ENCODE measurements around the gene PDCD4. TPM values are rescaled to one million over a fixed set of nuclear protein-coding genes. Genes with fewer than 3 reads are reported as not detected.

PDCD4 gene
- total and polyA plus RNA-seq, 2 of the 13 experiments (the other 11 are each of a cell fraction or from before 2014, with no cell fraction given): 22.8 to 56.2 TPM

DNA sequence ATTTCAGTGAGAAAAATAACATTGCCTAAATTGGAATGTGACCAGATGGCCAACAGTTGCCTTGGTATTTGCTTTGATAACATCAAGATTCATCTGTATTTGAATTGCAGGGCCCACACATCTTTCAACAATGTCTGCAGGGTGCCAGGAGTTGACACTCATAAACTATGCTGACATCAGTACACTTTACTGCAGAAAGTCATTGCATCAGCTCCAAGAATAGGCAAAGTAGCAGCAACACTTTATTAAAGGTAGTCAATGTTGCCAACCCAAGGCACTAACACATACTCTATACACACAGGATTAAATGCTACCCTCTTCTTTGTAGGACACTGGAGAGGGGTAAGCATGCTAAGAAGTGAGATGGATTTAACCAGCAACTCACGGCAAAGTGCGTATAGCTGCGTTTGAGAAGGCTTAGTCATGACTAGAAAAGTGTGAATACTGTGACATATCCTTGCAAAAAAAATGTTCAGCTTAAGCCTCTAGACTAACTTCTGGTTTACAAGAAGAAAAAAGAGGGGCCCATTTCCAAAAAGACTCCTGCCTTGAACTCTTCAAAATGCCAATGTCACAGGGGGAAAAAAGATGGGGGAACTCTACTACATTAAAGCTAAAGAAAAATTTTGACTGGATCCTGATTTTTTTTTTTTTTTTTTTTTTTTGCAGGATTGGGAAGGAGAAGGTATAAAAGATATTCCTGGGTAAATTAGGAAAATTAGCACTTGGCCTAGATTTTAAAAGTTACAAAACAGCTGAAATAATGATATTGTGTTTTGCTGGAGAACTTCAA, 45.0 kb downstream of the PDCD4 start:
- Histone ChIP-seq H3K9ac (ENCODE audit: insufficient read depth, low read depth, low read length) (no peak overlapping the region), H3K27ac (ENCODE audit: extremely low read length, insufficient read depth, low read length) (no peak overlapping the region), H2AFZ (ENCODE audit: low read length) (no peak overlapping the region), H3K9me3 (ENCODE audit: low read length) (no peaks in the 10 kb centered on the region), H3K4me1 (ENCODE audit: insufficient read depth, low read length) (peaks cover 32% of the 10 kb centered on the region), H3K79me2 (ENCODE audit: insufficient read depth, low read length) (peaks cover 25% of the 10 kb centered on the region), H3K36me3 (replicated peaks in 1 of 2; ENCODE audit: control insufficient read depth in 1 of 2, insufficient read depth in 2 of 2, low read length in 2 of 2) (no peaks in the 10 kb centered on the region), H3K4me3 (replicated peaks in 1 of 3; ENCODE audit: insufficient read depth in 1 of 3, low read depth in 2 of 3, low read length in 3 of 3) (no peak overlapping the region), H3K4me2 (ENCODE audit: low read depth, low read length) (no peak overlapping the region), H4K20me1 (ENCODE audit: insufficient read depth, low read length) (no peaks in the 10 kb centered on the region), H3K27me3 (ENCODE audit: control insufficient read depth in 1 of 2, insufficient read depth in 2 of 2, low read length in 2 of 2) (no peaks in the 10 kb centered on the region; a peak in 1 of 5 replicates)
- ATAC-seq (no peak), DNase-seq (ENCODE audit: low spot score) (no peak), FAIRE-seq (no peak)
- POLR2A ChIA-PET: no interaction called here
- CTCF ChIA-PET (ENCODE audit: low intra/inter-chr PET ratio, low total read pairs): no interaction called here
- 97% methylated on average over 3 of the region's 3 CpGs for WGBS (ENCODE audit: low lambda C conversion rate)
- no TSS peak for BruUV-seq (replicated peaks)
- in situ Hi-C loops (cut with HindIII; ENCODE audit: extremely low pct_ligation_motif_present, low pct_unique_long_range_greater_than_20kb): no loop called here
- intact Hi-C loops (cut with micrococcal nuclease; ENCODE audit: unreplicated experiment): no loop called here
- TF ChIP-seq ZNF30 (CRISPR knock-in tag; IDR thresholded peaks at IDR 0.05): no peak
- TF ChIP-seq, protein P1, sequence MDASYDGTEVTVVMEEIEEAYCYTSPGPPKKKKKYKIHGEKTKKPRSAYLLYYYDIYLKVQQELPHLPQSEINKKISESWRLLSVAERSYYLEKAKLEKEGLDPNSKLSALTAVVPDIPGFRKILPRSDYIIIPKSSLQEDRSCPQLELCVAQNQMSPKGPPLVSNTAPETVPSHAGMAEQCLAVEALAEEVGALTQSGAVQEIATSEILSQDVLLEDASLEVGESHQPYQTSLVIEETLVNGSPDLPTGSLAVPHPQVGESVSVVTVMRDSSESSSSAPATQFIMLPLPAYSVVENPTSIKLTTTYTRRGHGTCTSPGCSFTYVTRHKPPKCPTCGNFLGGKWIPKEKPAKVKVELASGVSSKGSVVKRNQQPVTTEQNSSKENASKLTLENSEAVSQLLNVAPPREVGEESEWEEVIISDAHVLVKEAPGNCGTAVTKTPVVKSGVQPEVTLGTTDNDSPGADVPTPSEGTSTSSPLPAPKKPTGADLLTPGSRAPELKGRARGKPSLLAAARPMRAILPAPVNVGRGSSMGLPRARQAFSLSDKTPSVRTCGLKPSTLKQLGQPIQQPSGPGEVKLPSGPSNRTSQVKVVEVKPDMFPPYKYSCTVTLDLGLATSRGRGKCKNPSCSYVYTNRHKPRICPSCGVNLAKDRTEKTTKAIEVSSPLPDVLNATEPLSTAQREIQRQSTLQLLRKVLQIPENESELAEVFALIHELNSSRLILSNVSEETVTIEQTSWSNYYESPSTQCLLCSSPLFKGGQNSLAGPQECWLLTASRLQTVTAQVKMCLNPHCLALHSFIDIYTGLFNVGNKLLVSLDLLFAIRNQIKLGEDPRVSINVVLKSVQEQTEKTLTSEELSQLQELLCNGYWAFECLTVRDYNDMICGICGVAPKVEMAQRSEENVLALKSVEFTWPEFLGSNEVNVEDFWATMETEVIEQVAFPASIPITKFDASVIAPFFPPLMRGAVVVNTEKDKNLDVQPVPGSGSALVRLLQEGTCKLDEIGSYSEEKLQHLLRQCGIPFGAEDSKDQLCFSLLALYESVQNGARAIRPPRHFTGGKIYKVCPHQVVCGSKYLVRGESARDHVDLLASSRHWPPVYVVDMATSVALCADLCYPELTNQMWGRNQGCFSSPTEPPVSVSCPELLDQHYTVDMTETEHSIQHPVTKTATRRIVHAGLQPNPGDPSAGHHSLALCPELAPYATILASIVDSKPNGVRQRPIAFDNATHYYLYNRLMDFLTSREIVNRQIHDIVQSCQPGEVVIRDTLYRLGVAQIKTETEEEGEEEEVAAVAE (CRISPR knock-in tag; IDR thresholded peaks at IDR 0.05; ENCODE audit: borderline replicate concordance): no peak
- no peak for TF ChIP-seq KDM2A (CRISPR knock-in tag; IDR thresholded peaks at IDR 0.05; ENCODE audit: borderline replicate concordance, low read depth)
- TF ChIP-seq, protein P2, sequence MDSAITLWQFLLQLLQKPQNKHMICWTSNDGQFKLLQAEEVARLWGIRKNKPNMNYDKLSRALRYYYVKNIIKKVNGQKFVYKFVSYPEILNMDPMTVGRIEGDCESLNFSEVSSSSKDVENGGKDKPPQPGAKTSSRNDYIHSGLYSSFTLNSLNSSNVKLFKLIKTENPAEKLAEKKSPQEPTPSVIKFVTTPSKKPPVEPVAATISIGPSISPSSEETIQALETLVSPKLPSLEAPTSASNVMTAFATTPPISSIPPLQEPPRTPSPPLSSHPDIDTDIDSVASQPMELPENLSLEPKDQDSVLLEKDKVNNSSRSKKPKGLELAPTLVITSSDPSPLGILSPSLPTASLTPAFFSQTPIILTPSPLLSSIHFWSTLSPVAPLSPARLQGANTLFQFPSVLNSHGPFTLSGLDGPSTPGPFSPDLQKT (CRISPR knock-in tag; IDR thresholded peaks at IDR 0.05; ENCODE audit: borderline replicate concordance): no peak
- TF ChIP-seq, protein P3, sequence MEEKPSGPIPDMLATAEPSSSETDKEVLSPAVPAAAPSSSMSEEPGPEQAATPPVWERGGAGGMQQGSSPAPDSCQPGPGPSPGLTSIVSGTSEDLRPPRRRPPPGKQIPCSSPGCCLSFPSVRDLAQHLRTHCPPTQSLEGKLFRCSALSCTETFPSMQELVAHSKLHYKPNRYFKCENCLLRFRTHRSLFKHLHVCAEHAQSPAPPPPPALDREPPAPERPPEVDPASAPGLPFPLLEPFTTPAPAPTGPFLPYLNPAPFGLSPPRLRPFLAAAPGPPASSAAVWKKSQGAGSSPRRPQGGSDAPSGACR (CRISPR knock-in tag; IDR thresholded peaks at IDR 0.05): no peak
- no peak for TF ChIP-seq ZNF484 (CRISPR knock-in tag; IDR thresholded peaks at IDR 0.05; ENCODE audit: borderline replicate concordance, low read depth)
- TF ChIP-seq, protein P4, sequence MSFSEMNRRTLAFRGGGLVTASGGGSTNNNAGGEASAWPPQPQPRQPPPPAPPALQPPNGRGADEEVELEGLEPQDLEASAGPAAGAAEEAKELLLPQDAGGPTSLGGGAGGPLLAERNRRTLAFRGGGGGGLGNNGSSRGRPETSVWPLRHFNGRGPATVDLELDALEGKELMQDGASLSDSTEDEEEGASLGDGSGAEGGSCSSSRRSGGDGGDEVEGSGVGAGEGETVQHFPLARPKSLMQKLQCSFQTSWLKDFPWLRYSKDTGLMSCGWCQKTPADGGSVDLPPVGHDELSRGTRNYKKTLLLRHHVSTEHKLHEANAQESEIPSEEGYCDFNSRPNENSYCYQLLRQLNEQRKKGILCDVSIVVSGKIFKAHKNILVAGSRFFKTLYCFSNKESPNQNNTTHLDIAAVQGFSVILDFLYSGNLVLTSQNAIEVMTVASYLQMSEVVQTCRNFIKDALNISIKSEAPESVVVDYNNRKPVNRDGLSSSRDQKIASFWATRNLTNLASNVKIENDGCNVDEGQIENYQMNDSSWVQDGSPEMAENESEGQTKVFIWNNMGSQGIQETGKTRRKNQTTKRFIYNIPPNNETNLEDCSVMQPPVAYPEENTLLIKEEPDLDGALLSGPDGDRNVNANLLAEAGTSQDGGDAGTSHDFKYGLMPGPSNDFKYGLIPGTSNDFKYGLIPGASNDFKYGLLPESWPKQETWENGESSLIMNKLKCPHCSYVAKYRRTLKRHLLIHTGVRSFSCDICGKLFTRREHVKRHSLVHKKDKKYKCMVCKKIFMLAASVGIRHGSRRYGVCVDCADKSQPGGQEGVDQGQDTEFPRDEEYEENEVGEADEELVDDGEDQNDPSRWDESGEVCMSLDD (CRISPR knock-in tag; IDR thresholded peaks at IDR 0.05; ENCODE audit: borderline replicate concordance): no peak
- TF ChIP-seq SMYD3 (CRISPR knock-in tag; IDR thresholded peaks at IDR 0.05): no peak
- TF ChIP-seq KDM3A (CRISPR knock-in tag; IDR thresholded peaks at IDR 0.05; ENCODE audit: low read depth): no peak
- TF ChIP-seq NR2F2 (IDR thresholded peaks at IDR 0.05; ENCODE audit: borderline replicate concordance, low read depth): no peak
